Coronary artery (tissue), 2 donors: ENCODE measurements around the gene ATG12.

ENCODE experiments used
- DNase-seq: peaks from one replicate; pipeline ENCODE4 v3.0.0-alpha.2; 2017; ENCODE audit warnings: low spot score
- H3K27ac ChIP-seq, 2 donors: fragments of 200-600 bp; sonication (generic); one replicate each; pipeline ENCODE4 v1.5.1; 2016 to 2019
- H3K4me3 ChIP-seq: fragments of 200-600 bp; sonication (generic); 2 replicates; pipeline ENCODE4 v1.5.1; 2016; ENCODE audit warnings: mild to moderate bottlenecking, moderate library complexity
- TF ChIP-seq, protein P1 (sequence below): fragments of 200-600 bp; sonication (generic); IDR thresholded peaks from one replicate; pipeline ENCODE4 v1.5.1; 2019; ENCODE audit warnings: antibody characterized with exemption

Gene ATG12

DNA sequence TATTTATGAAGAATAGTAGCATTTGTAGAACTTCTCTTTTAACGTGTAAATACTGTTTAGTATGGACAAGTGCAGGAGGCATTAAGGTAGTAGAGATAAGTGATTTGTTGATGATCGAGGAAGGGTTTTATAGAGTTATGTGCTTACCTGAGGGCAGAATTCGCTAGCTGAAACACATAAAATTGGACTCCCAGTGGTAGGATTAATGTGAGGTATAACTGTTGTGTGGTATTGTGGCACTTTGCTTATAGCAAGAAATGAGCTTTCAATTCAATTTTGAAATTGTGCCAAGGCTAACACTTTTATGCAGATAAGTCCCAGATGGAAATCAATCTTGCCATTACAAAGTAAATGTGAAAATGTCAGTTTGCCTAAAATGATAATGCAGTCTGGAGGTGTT, 1.6 kb upstream of the ATG12 start:
- peak overlapping the region; percentile 87 for H3K4me3 ChIP-seq
- TF ChIP-seq, protein P1, sequence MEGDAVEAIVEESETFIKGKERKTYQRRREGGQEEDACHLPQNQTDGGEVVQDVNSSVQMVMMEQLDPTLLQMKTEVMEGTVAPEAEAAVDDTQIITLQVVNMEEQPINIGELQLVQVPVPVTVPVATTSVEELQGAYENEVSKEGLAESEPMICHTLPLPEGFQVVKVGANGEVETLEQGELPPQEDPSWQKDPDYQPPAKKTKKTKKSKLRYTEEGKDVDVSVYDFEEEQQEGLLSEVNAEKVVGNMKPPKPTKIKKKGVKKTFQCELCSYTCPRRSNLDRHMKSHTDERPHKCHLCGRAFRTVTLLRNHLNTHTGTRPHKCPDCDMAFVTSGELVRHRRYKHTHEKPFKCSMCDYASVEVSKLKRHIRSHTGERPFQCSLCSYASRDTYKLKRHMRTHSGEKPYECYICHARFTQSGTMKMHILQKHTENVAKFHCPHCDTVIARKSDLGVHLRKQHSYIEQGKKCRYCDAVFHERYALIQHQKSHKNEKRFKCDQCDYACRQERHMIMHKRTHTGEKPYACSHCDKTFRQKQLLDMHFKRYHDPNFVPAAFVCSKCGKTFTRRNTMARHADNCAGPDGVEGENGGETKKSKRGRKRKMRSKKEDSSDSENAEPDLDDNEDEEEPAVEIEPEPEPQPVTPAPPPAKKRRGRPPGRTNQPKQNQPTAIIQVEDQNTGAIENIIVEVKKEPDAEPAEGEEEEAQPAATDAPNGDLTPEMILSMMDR = no peak
- peak overlapping the region in 1 of 2 donors; percentile 93 for H3K27ac ChIP-seq
- no peak for DNase-seq

DNA sequence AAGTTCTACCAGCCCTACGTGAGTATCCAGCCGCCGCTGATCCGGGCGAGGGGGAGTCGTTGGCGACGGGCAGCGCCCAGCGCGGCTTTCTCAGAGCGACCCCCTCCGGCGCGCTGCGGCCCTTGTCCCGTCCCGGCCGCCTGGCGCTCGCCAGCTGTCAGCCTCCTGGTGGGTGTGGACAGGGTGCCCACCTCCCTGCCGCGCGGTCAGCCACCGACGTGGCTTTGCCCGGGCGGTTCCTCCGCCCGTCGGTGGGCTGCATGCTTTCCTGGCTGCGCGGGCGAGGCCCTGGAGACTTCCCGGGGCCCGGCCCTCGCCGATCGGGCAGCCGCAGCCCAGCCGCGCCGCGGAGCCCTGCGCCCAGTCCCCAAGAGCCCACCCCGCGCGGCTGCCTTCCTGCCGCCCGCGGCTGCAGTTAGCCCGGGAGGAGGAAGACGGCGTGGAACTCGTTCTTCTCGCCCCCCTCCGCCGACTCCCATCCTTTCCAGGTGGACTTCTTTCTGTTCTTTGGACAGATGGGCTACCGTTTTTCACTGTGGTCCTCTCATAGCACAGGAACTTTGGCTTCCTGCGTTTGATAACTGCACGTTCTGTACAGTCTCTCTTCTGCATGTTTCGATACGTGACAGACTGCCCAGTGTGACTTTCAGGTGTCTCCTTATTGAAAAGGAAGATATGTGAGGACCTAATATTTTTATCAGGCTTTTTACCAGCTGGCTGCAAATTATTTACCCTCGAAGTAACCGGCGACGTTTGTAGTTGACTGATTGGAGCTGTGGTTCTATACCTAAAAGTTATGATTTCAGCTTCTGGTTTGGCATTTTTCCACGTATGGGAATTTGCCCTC, 947 bp upstream of the ATG12 start:
- TF ChIP-seq, protein P1 = no peak
- no peak for DNase-seq
- peak overlapping the region; percentile 89 to 93 for H3K27ac ChIP-seq
- peak overlapping the region; percentile 87 for H3K4me3 ChIP-seq

DNA sequence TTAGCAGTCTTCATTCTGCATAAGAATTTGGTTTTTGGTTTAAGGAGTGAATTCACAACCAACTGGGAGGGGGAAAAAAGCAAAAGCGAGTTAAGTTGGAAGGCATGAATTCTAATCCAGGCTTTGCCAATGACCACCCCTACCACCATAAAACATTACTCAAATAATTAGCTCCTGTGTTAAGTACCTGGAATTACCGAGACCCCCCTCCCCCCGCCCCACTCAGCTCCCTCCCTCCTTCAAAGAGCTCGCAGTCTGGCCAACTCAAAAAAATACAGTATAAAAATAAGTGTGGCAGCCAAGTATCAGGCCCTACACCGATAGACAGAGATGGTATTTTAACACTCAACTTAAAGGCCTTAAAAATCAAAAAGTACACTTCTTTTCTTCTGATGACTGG, 492 bp downstream of the ATG12 start:
- peak overlapping the region; percentile 87 for H3K4me3 ChIP-seq
- H3K27ac ChIP-seq = peak overlapping the region; percentile 89 to 93
- DNase-seq = no peak
- TF ChIP-seq, protein P1 = no peak

DNA sequence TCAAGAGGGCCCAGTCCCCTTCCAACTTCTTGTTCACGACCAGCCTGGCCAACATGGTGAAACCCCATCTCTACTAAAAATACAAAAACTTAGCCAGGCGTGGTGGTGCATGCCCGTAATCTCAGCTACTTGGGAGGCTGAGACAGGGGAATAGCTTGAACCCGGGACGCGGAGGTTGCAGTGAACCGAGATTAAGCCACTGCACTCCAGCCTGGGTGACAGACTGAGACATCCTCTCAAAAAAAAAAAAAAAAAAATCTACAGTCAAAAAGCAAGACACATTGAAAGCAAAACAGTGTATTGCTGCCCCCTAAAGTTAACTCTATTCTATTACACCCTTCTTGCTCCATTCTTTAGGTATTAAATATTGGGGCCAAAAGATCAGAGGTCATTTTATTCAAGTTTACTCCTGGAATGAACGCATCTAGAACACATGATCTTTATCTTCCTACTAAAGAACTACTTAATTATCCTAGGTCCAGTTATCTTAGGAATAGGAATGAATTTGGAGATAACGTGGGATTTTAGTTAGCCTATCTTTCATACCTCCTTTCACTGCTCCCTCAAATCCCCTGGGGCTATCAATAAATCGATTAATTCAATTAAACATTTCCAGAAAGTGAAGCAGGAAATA, 2.4 kb downstream of the ATG12 start:
- no peak for DNase-seq
- TF ChIP-seq, protein P1 = no peak
- Histone ChIP-seq H3K27ac (no peak overlapping the region), H3K4me3 (peak overlapping the region; percentile 87)

DNA sequence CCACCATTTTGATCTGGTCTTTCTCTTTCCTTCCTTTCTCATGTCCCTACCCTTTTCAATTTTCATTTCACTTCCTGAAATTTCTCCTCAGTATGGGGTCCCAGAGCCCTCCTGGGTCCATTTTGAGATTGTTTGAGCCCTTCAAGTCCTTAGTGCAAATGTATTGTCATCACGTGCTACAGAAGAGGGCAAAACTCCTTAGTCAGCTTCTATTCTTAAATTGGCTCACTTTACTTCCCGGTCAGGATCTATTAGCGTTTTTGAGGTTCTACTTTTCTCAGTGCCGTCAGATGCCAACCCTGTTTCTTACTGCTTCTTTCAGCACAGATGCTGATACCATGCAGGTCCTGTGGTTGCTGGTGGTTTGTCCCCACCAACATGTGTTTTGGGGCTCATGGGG, 5.9 kb downstream of the ATG12 start:
- Histone ChIP-seq H3K4me3 (no peak overlapping the region), H3K27ac (no peak overlapping the region)
- DNase-seq = no peak
- TF ChIP-seq, protein P1 = no peak

DNA sequence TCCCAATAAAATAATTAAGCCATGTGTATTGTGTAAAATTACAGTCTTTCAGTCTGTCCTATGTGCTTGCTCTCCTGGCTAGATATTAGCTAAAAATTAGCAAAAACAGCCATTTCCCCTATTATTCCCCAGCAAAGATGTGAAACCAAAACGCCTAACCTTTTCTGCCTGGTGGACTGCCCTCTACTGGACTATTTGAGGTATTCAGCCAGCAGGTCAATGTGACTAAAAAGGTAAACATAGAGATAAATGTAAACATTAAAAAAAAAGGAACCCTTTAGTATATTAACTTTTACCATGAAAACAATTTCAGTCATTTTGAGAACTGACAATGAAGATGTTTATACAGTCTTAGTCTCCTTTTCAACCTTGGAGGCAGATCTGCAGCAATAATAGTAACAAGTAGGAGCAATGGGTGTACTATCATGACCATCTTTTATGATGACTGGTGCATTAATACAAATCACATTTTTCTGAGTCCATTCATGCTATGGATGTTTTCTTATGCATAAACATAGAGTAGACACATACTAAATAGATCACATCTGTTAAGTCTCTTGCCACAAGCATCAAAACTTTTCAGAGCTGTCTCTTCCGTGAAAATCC, 10.1 kb downstream of the ATG12 start:
- no peak overlapping the region for H3K27ac ChIP-seq
- no peak for DNase-seq
- TF ChIP-seq, protein P1 = peak; percentile 40
- no peak overlapping the region for H3K4me3 ChIP-seq
